ENCODE data around the gene WDFY3. TPM values are rescaled to one million over a fixed set of nuclear protein-coding genes. Genes with fewer than 3 reads are reported as not detected.
A peak's percentile ranks its signal among the peaks of the same experiment; 100 is the strongest.

Gene WDFY3
- total RNA-seq, 1 experiment from 2014 or later: not detected

GRCh38 chr4:84971319-84971932, 4.9 kb upstream of the WDFY3 start:
- Histone ChIP-seq H3K9me3 (ENCODE audit: low read length) (no peaks in the 10 kb centered on the region), H3K9me2 (replicated peaks; ENCODE audit: insufficient read depth, low read length) (no peaks in the 10 kb centered on the region), H3K79me2 (ENCODE audit: low read length) (no peaks in the 10 kb centered on the region), H3K4me1 (ENCODE audit: low read length) (no peaks in the 10 kb centered on the region), H2AFZ (ENCODE audit: low read length) (no peak overlapping the region), H3K36me3 (ENCODE audit: insufficient read depth, low read length) (no peaks in the 10 kb centered on the region), H3K4me3 (ENCODE audit: low read length) (no peak overlapping the region), H4K20me1 (ENCODE audit: insufficient read depth, low read depth, low read length) (no peaks in the 10 kb centered on the region), H3K27ac (ENCODE audit: low read length) (no peak overlapping the region), H3K27me3 (ENCODE audit: low read length) (no peaks in the 10 kb centered on the region), H3K4me2 (ENCODE audit: low read depth, low read length, poor library complexity, severe bottlenecking) (no peak overlapping the region), H3K9ac (ENCODE audit: low read length) (no peak overlapping the region)
- peak; percentile 72 for DNase-seq

DNA sequence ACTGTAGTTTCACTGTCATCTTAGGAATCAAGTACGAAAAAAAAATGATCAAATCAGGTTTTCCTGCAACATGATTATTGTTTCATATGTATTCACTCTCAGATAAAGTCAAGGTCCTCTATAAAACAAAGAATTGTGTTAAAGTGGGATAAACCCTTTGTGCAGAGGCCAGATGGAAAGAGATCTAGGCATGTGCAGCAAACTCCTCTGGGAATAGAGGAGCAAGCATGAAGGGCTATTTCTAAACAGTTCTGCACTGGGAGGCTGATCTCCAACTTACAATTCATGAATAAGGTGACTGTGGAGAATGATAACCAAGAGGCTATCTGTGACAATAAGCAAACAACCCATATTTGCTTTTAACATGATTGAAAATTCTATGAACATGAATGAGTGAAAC, 2.4 kb upstream of the WDFY3 start:
- Histone ChIP-seq H3K9me2 (replicated peaks; ENCODE audit: insufficient read depth, low read length) (no peaks in the 10 kb centered on the region), H3K9ac (ENCODE audit: low read length) (no peak overlapping the region), H3K4me2 (ENCODE audit: low read depth, low read length, poor library complexity, severe bottlenecking) (no peak overlapping the region), H3K4me1 (ENCODE audit: low read length) (no peaks in the 10 kb centered on the region), H3K27me3 (ENCODE audit: low read length) (no peaks in the 10 kb centered on the region), H3K9me3 (ENCODE audit: low read length) (no peaks in the 10 kb centered on the region), H3K27ac (ENCODE audit: low read length) (no peak overlapping the region), H2AFZ (ENCODE audit: low read length) (no peak overlapping the region), H4K20me1 (ENCODE audit: insufficient read depth, low read depth, low read length) (no peaks in the 10 kb centered on the region), H3K4me3 (ENCODE audit: low read length) (no peak overlapping the region), H3K79me2 (ENCODE audit: low read length) (no peaks in the 10 kb centered on the region), H3K36me3 (ENCODE audit: insufficient read depth, low read length) (no peaks in the 10 kb centered on the region)
- DNase-seq: no peak

GRCh38 chr4:84967243-84967690, 777 bp upstream of the WDFY3 start:
- Histone ChIP-seq H4K20me1 (ENCODE audit: insufficient read depth, low read depth, low read length) (no peaks in the 10 kb centered on the region), H2AFZ (ENCODE audit: low read length) (no peak overlapping the region), H3K4me3 (ENCODE audit: low read length) (no peak overlapping the region), H3K27me3 (ENCODE audit: low read length) (no peaks in the 10 kb centered on the region), H3K27ac (ENCODE audit: low read length) (no peak overlapping the region), H3K9me2 (replicated peaks; ENCODE audit: insufficient read depth, low read length) (no peaks in the 10 kb centered on the region), H3K9me3 (ENCODE audit: low read length) (no peaks in the 10 kb centered on the region), H3K9ac (ENCODE audit: low read length) (no peak overlapping the region), H3K36me3 (ENCODE audit: insufficient read depth, low read length) (no peaks in the 10 kb centered on the region), H3K4me1 (ENCODE audit: low read length) (no peaks in the 10 kb centered on the region), H3K4me2 (ENCODE audit: low read depth, low read length, poor library complexity, severe bottlenecking) (no peak overlapping the region), H3K79me2 (ENCODE audit: low read length) (no peaks in the 10 kb centered on the region)
- no peak for DNase-seq

GRCh38 chr4:84965553-84966381, 723 bp downstream of the WDFY3 start:
- H2AFZ ChIP-seq (ENCODE audit: low read length): no peak overlapping the region
- DNase-seq: no peak

GRCh38 chr4:84964995-84965552, 1.4 kb downstream of the WDFY3 start:
- DNase-seq: no peak
- H4K20me1 ChIP-seq (ENCODE audit: insufficient read depth, low read depth, low read length): no peaks in the 10 kb centered on the region
- H3K36me3 ChIP-seq (ENCODE audit: insufficient read depth, low read length): no peaks in the 10 kb centered on the region
- no peaks in the 10 kb centered on the region for H3K79me2 ChIP-seq (ENCODE audit: low read length)
- no peaks in the 10 kb centered on the region for H3K27me3 ChIP-seq (ENCODE audit: low read length)
- H3K4me3 ChIP-seq (ENCODE audit: low read length): no peak overlapping the region
- H2AFZ ChIP-seq (ENCODE audit: low read length): no peak overlapping the region
- no peaks in the 10 kb centered on the region for H3K9me3 ChIP-seq (ENCODE audit: low read length)
- no peaks in the 10 kb centered on the region for H3K9me2 ChIP-seq (replicated peaks; ENCODE audit: insufficient read depth, low read length)
- no peaks in the 10 kb centered on the region for H3K4me1 ChIP-seq (ENCODE audit: low read length)
- no peak overlapping the region for H3K27ac ChIP-seq (ENCODE audit: low read length)
- no peak overlapping the region for H3K4me2 ChIP-seq (ENCODE audit: low read depth, low read length, poor library complexity, severe bottlenecking)
- H3K9ac ChIP-seq (ENCODE audit: low read length): no peak overlapping the region

More at GRCh38 chr4:84965553-84966381, 723 bp downstream of the WDFY3 start:
- H3K9ac ChIP-seq (ENCODE audit: low read length): no peak overlapping the region
- no peak overlapping the region for H3K27ac ChIP-seq (ENCODE audit: low read length)
- H3K79me2 ChIP-seq (ENCODE audit: low read length): no peaks in the 10 kb centered on the region
- H3K9me2 ChIP-seq (replicated peaks; ENCODE audit: insufficient read depth, low read length): no peaks in the 10 kb centered on the region
- no peak overlapping the region for H3K4me2 ChIP-seq (ENCODE audit: low read depth, low read length, poor library complexity, severe bottlenecking)
- no peaks in the 10 kb centered on the region for H4K20me1 ChIP-seq (ENCODE audit: insufficient read depth, low read depth, low read length)
- H3K36me3 ChIP-seq (ENCODE audit: insufficient read depth, low read length): no peaks in the 10 kb centered on the region
- H3K27me3 ChIP-seq (ENCODE audit: low read length): no peaks in the 10 kb centered on the region
- H3K9me3 ChIP-seq (ENCODE audit: low read length): no peaks in the 10 kb centered on the region
- no peak overlapping the region for H3K4me3 ChIP-seq (ENCODE audit: low read length)
- no peaks in the 10 kb centered on the region for H3K4me1 ChIP-seq (ENCODE audit: low read length)

DNA sequence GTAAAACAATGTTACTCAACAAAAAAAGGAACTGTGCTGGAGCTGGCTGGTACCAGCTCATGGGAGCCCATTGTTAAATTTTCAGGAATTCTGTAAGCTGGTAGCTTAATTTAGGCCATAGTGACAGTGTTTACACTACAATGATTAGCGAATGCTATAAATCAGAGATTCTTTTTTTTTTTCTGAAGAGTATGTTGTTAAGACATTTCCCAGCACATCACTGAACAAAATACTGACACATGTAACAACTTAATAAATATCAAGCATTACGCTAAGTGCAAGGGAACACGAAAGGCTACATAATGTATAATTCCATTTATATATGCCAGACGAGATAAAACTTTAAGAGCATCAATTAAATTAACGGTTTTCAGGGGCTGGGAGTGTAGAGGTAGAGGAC, 4.4 kb downstream of the WDFY3 start:
- Histone ChIP-seq H3K9me3 (ENCODE audit: low read length) (no peaks in the 10 kb centered on the region), H3K79me2 (ENCODE audit: low read length) (no peaks in the 10 kb centered on the region), H3K4me2 (ENCODE audit: low read depth, low read length, poor library complexity, severe bottlenecking) (no peak overlapping the region), H3K9ac (ENCODE audit: low read length) (no peak overlapping the region), H3K27ac (ENCODE audit: low read length) (no peak overlapping the region), H2AFZ (ENCODE audit: low read length) (no peak overlapping the region), H3K36me3 (ENCODE audit: insufficient read depth, low read length) (no peaks in the 10 kb centered on the region), H3K4me1 (ENCODE audit: low read length) (no peaks in the 10 kb centered on the region), H3K27me3 (ENCODE audit: low read length) (no peaks in the 10 kb centered on the region), H3K9me2 (replicated peaks; ENCODE audit: insufficient read depth, low read length) (no peaks in the 10 kb centered on the region), H3K4me3 (ENCODE audit: low read length) (no peak overlapping the region), H4K20me1 (ENCODE audit: insufficient read depth, low read depth, low read length) (no peaks in the 10 kb centered on the region)
- no peak for DNase-seq

GRCh38 chr4:84958434-84958833, 8.1 kb downstream of the WDFY3 start:
- no peak overlapping the region for H3K4me2 ChIP-seq (ENCODE audit: low read depth, low read length, poor library complexity, severe bottlenecking)
- H3K4me1 ChIP-seq (ENCODE audit: low read length): no peaks in the 10 kb centered on the region
- no peaks in the 10 kb centered on the region for H4K20me1 ChIP-seq (ENCODE audit: insufficient read depth, low read depth, low read length)
- no peaks in the 10 kb centered on the region for H3K79me2 ChIP-seq (ENCODE audit: low read length)
- H3K9ac ChIP-seq (ENCODE audit: low read length): no peak overlapping the region
- H3K9me3 ChIP-seq (ENCODE audit: low read length): no peaks in the 10 kb centered on the region
- no peaks in the 10 kb centered on the region for H3K27me3 ChIP-seq (ENCODE audit: low read length)
- no peaks in the 10 kb centered on the region for H3K9me2 ChIP-seq (replicated peaks; ENCODE audit: insufficient read depth, low read length)
- H3K4me3 ChIP-seq (ENCODE audit: low read length): no peak overlapping the region
- no peaks in the 10 kb centered on the region for H3K36me3 ChIP-seq (ENCODE audit: insufficient read depth, low read length)
- DNase-seq: no peak
- no peak overlapping the region for H3K27ac ChIP-seq (ENCODE audit: low read length)
- H2AFZ ChIP-seq (ENCODE audit: low read length): no peak overlapping the region

Data from Karpas-422 (cell line).